Memory B cell (primary cell): ENCODE results near the gene ARHGDIG.
"Not testable (repeated sequence)": the region's sequence is repeated elsewhere in the genome, so short reads cannot be mapped to it uniquely, and the experiment has no call there.

Experiments
- ATAC-seq: fragments of 150-1000 bp; cut with Tn5 transposase; 2 replicates; pipeline ENCODE4 v1.10.0; 2021; ENCODE audit warnings: low read depth, mild to moderate bottlenecking, moderate library complexity
- DNase-seq, 2 donors: peaks; one replicate each; pipeline ENCODE4 v3.0.0; 2022; ENCODE audit warnings: low spot score in 2 of 2
- H3K27ac Mint-ChIP-seq: one replicate; pipeline ENCODE4 v1.8.0; 2022; ENCODE audit warnings: mild to moderate bottlenecking, moderate library complexity, mixed read lengths
- H3K27me3 Mint-ChIP-seq: one replicate; pipeline ENCODE4 v1.8.0; 2022; ENCODE audit warnings: mixed read lengths
- H3K36me3 Mint-ChIP-seq: one replicate; pipeline ENCODE4 v1.8.0; 2022; ENCODE audit warnings: mild to moderate bottlenecking, mixed read lengths
- H3K4me1 Mint-ChIP-seq: one replicate; pipeline ENCODE4 v1.8.0; 2022; ENCODE audit warnings: mixed read lengths
- H3K4me3 Mint-ChIP-seq: one replicate; pipeline ENCODE4 v1.8.0; 2022; ENCODE audit warnings: mild to moderate bottlenecking, moderate library complexity, mixed read lengths
- H3K9me3 Mint-ChIP-seq: one replicate; pipeline ENCODE4 v1.8.0; 2022; ENCODE audit warnings: mixed read lengths

Gene ARHGDIG

GRCh38 chr16:331181-331814 lies 50.9 kb downstream of the ARHGDIG start:
- H3K4me1 Mint-ChIP-seq = peaks cover 31% of the 10 kb centered on the region
- H3K9me3 Mint-ChIP-seq, H3K27me3 Mint-ChIP-seq, H3K36me3 Mint-ChIP-seq, ATAC-seq, H3K4me3 Mint-ChIP-seq, DNase-seq, H3K27ac Mint-ChIP-seq: not testable (repeated sequence)
